Measurements from ENCODE around the gene DSN1. TPM values are rescaled to one million over a fixed set of nuclear protein-coding genes. Genes with fewer than 3 reads are reported as not detected.

The DSN1 gene
- total and polyA plus RNA-seq, 10 of the 15 experiments (the other 5 are each of a cell fraction or from before 2014, with no cell fraction given): 15.3 to 33.1 (median 21.7) TPM

DNA sequence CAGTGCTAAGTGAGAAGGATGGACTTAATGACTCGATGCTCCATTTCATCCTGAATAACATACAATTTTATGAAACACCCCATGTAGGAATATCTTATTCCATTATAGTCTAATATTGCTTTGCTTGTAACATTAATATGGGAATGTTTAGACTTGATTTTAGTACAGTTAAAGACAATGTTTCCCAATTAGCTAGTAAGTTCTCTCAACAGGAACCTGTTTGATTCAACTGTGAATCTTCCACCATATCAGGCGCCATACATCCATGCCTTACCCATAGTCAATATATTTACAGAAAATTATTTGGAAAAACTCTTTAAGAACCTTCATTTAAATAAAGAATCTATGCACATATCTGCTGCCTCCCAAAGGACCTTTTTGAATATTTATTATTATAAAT is 31.0 kb downstream of the DSN1 start:
- intact Hi-C loops (cut with micrococcal nuclease; ENCODE audit: unreplicated experiment) (no loop called here), in situ Hi-C loops (cut with MboI) (no loop called here)
- H3K4me3 ChIP-seq: no peak overlapping the region
- H4K20me1 ChIP-seq (ENCODE audit: control insufficient read depth, insufficient read depth): no peaks in the 10 kb centered on the region
- no TSS peak for BruUV-seq (replicated peaks)
- no peaks in the 10 kb centered on the region for H3K27me3 ChIP-seq (replicated peaks in 1 of 2; ENCODE audit: control insufficient read depth in 2 of 2, insufficient read depth in 2 of 2, low read length in 1 of 2)
- ChIA-PET POLR2A (interaction anchor here (0.5 kb wide), 1 partner anchor 125 kb away, joined by 4 read pairs; no protein-coding TSS in a partner anchor), CTCF (interaction anchor here (0.6 to 2.4 kb wide), 3 partner anchors 9 to 78 kb away, joined by 3 to 18 read pairs (median 3); no protein-coding TSS in a partner anchor), RAD21 (ENCODE audit: unreplicated experiment) (no interaction called here), SMC1A (ENCODE audit: uncharacterized antibody, unreplicated experiment) (interaction anchor here (1.3 kb wide), 1 partner anchor 13 kb away, joined by 3 read pairs; no protein-coding TSS in a partner anchor)
- DNase-seq (ENCODE audit: low read depth, low spot score): no peak
- no peaks in the 10 kb centered on the region for H3K9me3 ChIP-seq (replicated peaks; ENCODE audit: control insufficient read depth, insufficient read depth, low read length)
- TF ChIP-seq, protein P1, sequence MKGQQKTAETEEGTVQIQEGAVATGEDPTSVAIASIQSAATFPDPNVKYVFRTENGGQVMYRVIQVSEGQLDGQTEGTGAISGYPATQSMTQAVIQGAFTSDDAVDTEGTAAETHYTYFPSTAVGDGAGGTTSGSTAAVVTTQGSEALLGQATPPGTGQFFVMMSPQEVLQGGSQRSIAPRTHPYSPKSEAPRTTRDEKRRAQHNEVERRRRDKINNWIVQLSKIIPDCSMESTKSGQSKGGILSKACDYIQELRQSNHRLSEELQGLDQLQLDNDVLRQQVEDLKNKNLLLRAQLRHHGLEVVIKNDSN (IDR thresholded peaks at IDR 0.05; ENCODE audit: borderline replicate concordance, extremely low read length, insufficient read depth, low read depth, low read length): no peak
- TF ChIP-seq HDAC6 (IDR thresholded peaks at IDR 0.05; ENCODE audit: unreplicated experiment) (no peak), NRF1 (conservative IDR thresholded peaks at IDR 0.05; ENCODE audit: low read depth, low read length) (no peak), RFX5 (IDR thresholded peaks at IDR 0.05; ENCODE audit: low read depth, low read length) (no peak), IRF3 (IDR thresholded peaks at IDR 0.05) (no peak), RAD21 (IDR thresholded peaks at IDR 0.05; ENCODE audit: insufficient read depth, low read depth, low read length) (no peak), ZNF217 (IDR thresholded peaks at IDR 0.05) (no peak), YBX1 (IDR thresholded peaks at IDR 0.05) (no peak), RAD51 (IDR thresholded peaks at IDR 0.05) (no peak), IKZF2 (IDR thresholded peaks at IDR 0.05) (no peak), CBX3 (IDR thresholded peaks at IDR 0.05; ENCODE audit: borderline replicate concordance, low read depth) (no peak), POLR2AphosphoS5 (IDR thresholded peaks at IDR 0.05; ENCODE audit: low read length) (no peak), ETV6 (conservative IDR thresholded peaks at IDR 0.05 in 1 of 2, IDR thresholded peaks at IDR 0.05 in 1 of 2; ENCODE audit: borderline replicate concordance in 1 of 2, low read depth in 1 of 2) (no peak)
- ATAC-seq: no peak
- H3K79me2 ChIP-seq (ENCODE audit: control insufficient read depth, insufficient read depth, low read length): no peaks in the 10 kb centered on the region
- 95% methylated on average over 2 of the region's 2 CpGs for WGBS (ENCODE audit: insufficient coverage, insufficient replicate concordance, low lambda C conversion rate, missing lambda C conversion rate)
- no peak overlapping the region for H2AFZ ChIP-seq (ENCODE audit: control insufficient read depth, low read depth, low read length)
- H3K4me2 ChIP-seq (ENCODE audit: control insufficient read depth, insufficient read depth): no peak overlapping the region
- H3K36me3 ChIP-seq (ENCODE audit: control insufficient read depth in 2 of 2, insufficient read depth in 2 of 2, low read length in 1 of 2): no peaks in the 10 kb centered on the region
- no peak overlapping the region for H3K9ac ChIP-seq (ENCODE audit: control insufficient read depth, insufficient read depth, low read length)
- no peak for FAIRE-seq
- no peak overlapping the region for H3K27ac ChIP-seq (ENCODE audit: control insufficient read depth, insufficient read depth)
- H3K4me1 ChIP-seq (ENCODE audit: control insufficient read depth, insufficient read depth, low read length): no peaks in the 10 kb centered on the region
